Lung (tissue), 12 donors: ENCODE measurements around the gene NSFL1C. TPM values are rescaled to one million over a fixed set of nuclear protein-coding genes. Genes with fewer than 3 reads are reported as not detected.

Experiments used
- ATAC-seq: fragments of 200-7000 bp; cut with Tn5 transposase; one replicate; pipeline ENCODE4 v1.9.1; 2020; ENCODE audit warnings: moderate number of reproducible peaks; ENCODE audit not compliant: insufficient read depth, low FRiP score
- DNase-seq, 3 donors: peaks; one replicate each; pipeline ENCODE4 v3.0.0-alpha.2; 2013 to 2017
- H3K27ac ChIP-seq, 2 donors: one replicate each; pipeline ENCODE4 v1.5.1; 2013; ENCODE audit warnings: mild to moderate bottlenecking in 2 of 2, moderate library complexity in 2 of 2, control low read depth in 1 of 2, inconsistent platforms in 1 of 2, low read depth in 1 of 2, low read length in 1 of 2
- H3K27me3 ChIP-seq, 3 donors: one replicate each; pipeline ENCODE4 v1.5.1; 2013; ENCODE audit warnings: low read length in 2 of 3; ENCODE audit not compliant: control insufficient read depth in 3 of 3, insufficient read depth in 3 of 3
- H3K36me3 ChIP-seq, 4 donors: one replicate each; pipeline ENCODE4 v1.5.1; 2013; ENCODE audit warnings: low read length in 4 of 4, mild to moderate bottlenecking in 1 of 4, moderate library complexity in 1 of 4; ENCODE audit not compliant: control insufficient read depth in 4 of 4, insufficient read depth in 4 of 4
- H3K4me1 ChIP-seq, 5 donors: one replicate each; pipeline ENCODE4 v1.5.1; 2013; ENCODE audit warnings: low read length in 5 of 5, mild to moderate bottlenecking in 2 of 5, moderate library complexity in 1 of 5; ENCODE audit not compliant: control insufficient read depth in 5 of 5, insufficient read depth in 5 of 5
- H3K4me3 ChIP-seq: one replicate; pipeline ENCODE4 v1.5.1; 2013; ENCODE audit warnings: mild to moderate bottlenecking, control low read depth, moderate library complexity
- H3K9ac ChIP-seq, 2 donors: one replicate each; pipeline ENCODE4 v1.5.1; 2013; ENCODE audit warnings: low read length in 2 of 2, control low read depth in 1 of 2; ENCODE audit not compliant: insufficient read depth in 1 of 2
- H3K9me3 ChIP-seq, 4 donors: one replicate each; pipeline ENCODE4 v1.5.1; 2013; ENCODE audit warnings: low read length in 3 of 4, mild to moderate bottlenecking in 1 of 4, moderate library complexity in 1 of 4; ENCODE audit not compliant: control insufficient read depth in 4 of 4, insufficient read depth in 3 of 4
- CTCF ChIP-seq: IDR thresholded peaks from 2 replicates; pipeline ENCODE4 v1.5.1; 2012; ENCODE audit warnings: mild to moderate bottlenecking; ENCODE audit errors: control extremely low read depth, extremely low read depth
- WGBS, 2 donors: extraction: QIAGEN DNeasy Blood & Tissue Kit; methylation state at CpG; one replicate each; pipeline ENCODE4 v1.1.7; 2013; 5-methylcytosine and 5-hydroxymethylcytosine counted together
- polyA plus RNA-seq, 2 donors: library from polyadenylated mRNA; stranded (reverse); fragments of 200-250 nt; gene quantifications; one replicate each; pipeline ENCODE4 v1.2.1, GENCODE V29; 2013
- total RNA-seq, 2 donors: library from RNA; depleted of rRNA in 1 of 2; stranded (reverse); fragments of >200 nt in 1 of 2; gene quantifications; one replicate each; pipeline ENCODE4 v1.2.1, GENCODE V29; 2014 to 2021
- donor health status: control.
- donor health status: control.
- donor health status: Bipolar disorder and iron deficiency.
- donor health status: healthy.
- donor health status: DM: yes; HTN: yes; CAD: no.

Gene NSFL1C
- total and polyA plus RNA-seq, 4 donors, result 39.0 to 84.8 (median 53.1) TPM

DNA sequence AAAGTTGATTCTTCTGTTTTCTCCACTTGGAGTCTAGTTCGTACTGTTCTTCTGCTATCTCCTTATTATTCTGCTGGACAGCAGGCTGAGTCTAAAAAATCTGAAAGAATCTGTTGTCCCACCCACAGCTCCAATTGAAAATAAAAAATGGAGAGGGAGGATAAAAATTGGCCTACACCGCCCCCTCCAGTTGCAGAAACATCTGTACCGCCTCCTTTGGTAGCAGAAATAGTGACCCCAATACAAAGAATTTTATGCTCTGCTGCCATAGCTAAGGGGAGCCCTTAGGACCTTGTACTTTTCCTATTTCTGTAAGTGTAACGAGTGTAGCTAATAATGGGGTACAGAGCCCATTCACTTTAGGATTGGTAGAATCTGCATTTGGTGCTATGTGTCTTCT lies 68.9 kb downstream of the NSFL1C start:
- no peak overlapping the region for H3K27ac ChIP-seq

GRCh38 chr20:1396702-1397101 lies 69.9 kb downstream of the NSFL1C start:
- 51 to 69% methylated on average over 4 of the region's 4 CpGs for WGBS, 2 donors
- H3K27ac ChIP-seq, result peak overlapping the region in 1 of 2 donors; percentile 23
- H3K4me1 ChIP-seq, result peaks cover 0 to 14% (median 4%) of the 10 kb centered on the region in 5 donors
- peaks cover 0 to 16% (median 12%) of the 10 kb centered on the region in 3 donors for H3K27me3 ChIP-seq
- H3K9me3 ChIP-seq, result no peaks in the 10 kb centered on the region
- no peak for TF ChIP-seq CTCF
- H3K36me3 ChIP-seq, result no peaks in the 10 kb centered on the region
- no peak overlapping the region for H3K9ac ChIP-seq
- no peak overlapping the region for H3K4me3 ChIP-seq
- DNase-seq, result no peak
- ATAC-seq, result no peak

More for the DNA sequence above, 68.9 kb downstream of the NSFL1C start:
- no peak for TF ChIP-seq CTCF
- Histone ChIP-seq H3K4me1 (peaks cover 0 to 8% (median 4%) of the 10 kb centered on the region in 5 donors), H3K36me3 (no peaks in the 10 kb centered on the region), H3K4me3 (no peak overlapping the region), H3K9me3 (no peaks in the 10 kb centered on the region), H3K9ac (no peak overlapping the region), H3K27me3 (peaks cover 0 to 16% (median 12%) of the 10 kb centered on the region in 3 donors)
- no peak for DNase-seq
- ATAC-seq, result no peak
- 77 to 80% methylated on average over 4 of the region's 4 CpGs for WGBS, 2 donors

DNA sequence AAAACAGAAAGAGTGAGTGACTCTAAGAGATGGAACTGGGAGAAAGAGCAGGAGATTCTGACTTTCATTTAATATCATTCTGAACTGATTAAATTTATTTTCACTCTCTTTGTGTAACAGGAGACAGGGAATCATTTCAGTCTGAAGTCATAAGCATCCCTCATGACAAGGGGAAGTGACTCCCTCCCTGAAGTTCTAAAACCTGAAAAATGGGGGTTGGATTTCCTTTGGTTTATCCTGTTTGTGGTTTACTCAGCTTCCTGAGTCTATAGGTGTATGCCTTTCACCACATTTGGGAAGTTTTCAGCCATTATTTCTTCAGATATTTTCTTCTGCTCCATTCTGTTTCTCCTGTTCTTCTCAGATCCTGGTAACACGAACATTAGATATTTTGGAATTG lies 70.4 kb downstream of the NSFL1C start:
- peaks cover 0 to 18% (median 6%) of the 10 kb centered on the region in 5 donors for H3K4me1 ChIP-seq
- H3K4me3 ChIP-seq, result no peak overlapping the region
- no peak overlapping the region for H3K9ac ChIP-seq
- no peaks in the 10 kb centered on the region for H3K36me3 ChIP-seq
- TF ChIP-seq CTCF, result no peak
- peaks cover 0 to 16% (median 12%) of the 10 kb centered on the region in 3 donors for H3K27me3 ChIP-seq
- no peak for DNase-seq
- no peak overlapping the region for H3K27ac ChIP-seq
- no peak for ATAC-seq
- no peaks in the 10 kb centered on the region for H3K9me3 ChIP-seq
- WGBS, 2 donors, result 55 to 57% methylated on average over 1 of the region's 1 CpG

- Histone ChIP-seq H3K27ac (no peak overlapping the region), H3K4me1 (peaks cover 4 to 32% (median 14%) of the 10 kb centered on the region in 5 donors), H3K27me3 (peaks cover 0 to 16% (median 12%) of the 10 kb centered on the region in 3 donors), H3K9ac (no peak overlapping the region), H3K36me3 (peaks cover 0 to 4% (median 2%) of the 10 kb centered on the region in 4 donors), H3K4me3 (no peak overlapping the region), H3K9me3 (no peaks in the 10 kb centered on the region)
- ATAC-seq, result no peak
- WGBS, 2 donors, result 58 to 62% methylated on average over 2 of the region's 2 CpGs
- TF ChIP-seq CTCF, result no peak
- no peak for DNase-seq
These were observed 72.0 kb downstream of the NSFL1C start for GRCh38 chr20:1394686-1395085.
